ENCODE results near the gene P2RX5. TPM values are rescaled to one million over a fixed set of nuclear protein-coding genes. Genes with fewer than 3 reads are reported as not detected.

Gene P2RX5
- total and polyA plus RNA-seq, 9 donors, result 0.15 to 1.1 (median 0.61) TPM

- DNase-seq, result no peak
- H3K36me3 ChIP-seq, result no peaks in the 10 kb centered on the region
These were observed 48.0 kb downstream of the P2RX5 start for GRCh38 chr17:3647769-3648555.

GRCh38 chr17:3647251-3647650 is 48.7 kb downstream of the P2RX5 start:
- intact Hi-C loops (cut with DNase I), result no loop called here
- WGBS, 3 donors, result 84 to 86% (median 86%) methylated on average over 12 of the region's 12 CpGs
- H3K36me3 ChIP-seq, result no peaks in the 10 kb centered on the region

More at GRCh38 chr17:3647769-3648555, 48.0 kb downstream of the P2RX5 start:
- TF ChIP-seq POLR2A (IDR thresholded peaks at IDR 0.05), result no peak
- no peaks in the 10 kb centered on the region for H3K9me3 ChIP-seq
- 66 to 71% (median 69%) methylated on average over 20 of the region's 20 CpGs for WGBS, 3 donors
- intact Hi-C loops (cut with DNase I), result no loop called here
- no peak overlapping the region for H3K27ac ChIP-seq
- H3K4me3 ChIP-seq, result no peak overlapping the region
- no peaks in the 10 kb centered on the region for H3K4me1 ChIP-seq (ENCODE audit: insufficient read depth)
- no peaks in the 10 kb centered on the region for H3K27me3 ChIP-seq

GRCh38 chr17:3645310-3645709 is 50.6 kb downstream of the P2RX5 start:
- peaks cover 8% of the 10 kb centered on the region for H3K4me1 ChIP-seq (ENCODE audit: insufficient read depth)
- no peak overlapping the region for H3K27ac ChIP-seq
- intact Hi-C loops (cut with DNase I), result no loop called here
- H3K4me3 ChIP-seq, result no peak overlapping the region
- WGBS, 3 donors, result 87 to 92% (median 88%) methylated on average over 5 of the region's 5 CpGs
- no peaks in the 10 kb centered on the region for H3K36me3 ChIP-seq
- TF ChIP-seq EP300 (IDR thresholded peaks at IDR 0.05), result no peak
- no peaks in the 10 kb centered on the region for H3K9me3 ChIP-seq
- DNase-seq, result no peak
- no peaks in the 10 kb centered on the region for H3K27me3 ChIP-seq

More at GRCh38 chr17:3647251-3647650, 48.7 kb downstream of the P2RX5 start:
- Histone ChIP-seq H3K27me3 (no peaks in the 10 kb centered on the region), H3K4me1 (ENCODE audit: insufficient read depth) (no peaks in the 10 kb centered on the region), H3K9me3 (no peaks in the 10 kb centered on the region), H3K4me3 (no peak overlapping the region), H3K27ac (no peak overlapping the region)
- TF ChIP-seq EP300 (IDR thresholded peaks at IDR 0.05) (no peak), POLR2A (IDR thresholded peaks at IDR 0.05) (no peak), CTCF (IDR thresholded peaks at IDR 0.05) (no peak)
- no peak for DNase-seq

- H3K27me3 ChIP-seq, result no peaks in the 10 kb centered on the region
- no peaks in the 10 kb centered on the region for H3K36me3 ChIP-seq
- no peak overlapping the region for H3K4me3 ChIP-seq
- TF ChIP-seq POLR2A (IDR thresholded peaks at IDR 0.05), result no peak
- no peak for TF ChIP-seq EP300 (IDR thresholded peaks at IDR 0.05)
- no peak for TF ChIP-seq CTCF (IDR thresholded peaks at IDR 0.05)
- no peak overlapping the region for H3K27ac ChIP-seq
- DNase-seq, result no peak
- H3K4me1 ChIP-seq (ENCODE audit: insufficient read depth), result peaks cover 10% of the 10 kb centered on the region
- intact Hi-C loops (cut with DNase I), result no loop called here
- no peaks in the 10 kb centered on the region for H3K9me3 ChIP-seq
- WGBS, 3 donors, result 94% methylated on average over 4 of the region's 4 CpGs
These were observed 52.0 kb downstream of the P2RX5 start for GRCh38 chr17:3643889-3644349.

- no peaks in the 10 kb centered on the region for H3K36me3 ChIP-seq
- no peaks in the 10 kb centered on the region for H3K9me3 ChIP-seq
These were observed 54.1 kb downstream of the P2RX5 start for GRCh38 chr17:3641717-3642486.

More at GRCh38 chr17:3641717-3642486, 54.1 kb downstream of the P2RX5 start:
- Histone ChIP-seq H3K27ac (no peak overlapping the region), H3K27me3 (no peaks in the 10 kb centered on the region), H3K4me3 (no peak overlapping the region), H3K4me1 (ENCODE audit: insufficient read depth) (peaks cover 13% of the 10 kb centered on the region)
- TF ChIP-seq CTCF (IDR thresholded peaks at IDR 0.05), result no peak
- no peak for TF ChIP-seq EP300 (IDR thresholded peaks at IDR 0.05)
- no peak for TF ChIP-seq POLR2A (IDR thresholded peaks at IDR 0.05)
- intact Hi-C loops (cut with DNase I), result no loop called here
- DNase-seq, result no peak
- WGBS, 3 donors, result 87 to 90% (median 89%) methylated on average over 19 of the region's 19 CpGs

Measured in ovary (tissue), 9 donors.